HEK293T (cell line): Measurements from ENCODE around the gene IGFL2.

Experiments used
- ARNT ChIP-seq: fragments of 450-650 bp; IDR thresholded peaks from 2 replicates; pipeline ENCODE4 v1.6.1; 2017; ENCODE audit warnings: mild to moderate bottlenecking
- BHLHE40 ChIP-seq: fragments of 450-650 bp; IDR thresholded peaks from 2 replicates; pipeline ENCODE4 v1.6.1; 2016; ENCODE audit warnings: mild to moderate bottlenecking, moderate library complexity, borderline replicate concordance
- CTBP1 ChIP-seq: fragments of 450-650 bp; IDR thresholded peaks from 2 replicates; pipeline ENCODE4 v1.6.1; 2016; ENCODE audit warnings: borderline replicate concordance
- FOXA1 ChIP-seq: fragments of 450-650 bp; IDR thresholded peaks from 2 replicates; pipeline ENCODE4 v1.6.1; 2016; ENCODE audit warnings: mild to moderate bottlenecking
- FOXK2 ChIP-seq: fragments of 450-650 bp; IDR thresholded peaks from 2 replicates; pipeline ENCODE4 v1.6.1; 2016; ENCODE audit warnings: mild to moderate bottlenecking
- FOXM1 ChIP-seq: fragments of 450-650 bp; IDR thresholded peaks from 2 replicates; pipeline ENCODE4 v1.6.1; 2017; ENCODE audit warnings: mild to moderate bottlenecking, borderline replicate concordance
- HDGF ChIP-seq: fragments of 450-650 bp; IDR thresholded peaks from 2 replicates; pipeline ENCODE4 v1.6.1; 2017; ENCODE audit warnings: antibody characterized with exemption, borderline replicate concordance
- LEF1 ChIP-seq: fragments of 450-650 bp; IDR thresholded peaks from 2 replicates; pipeline ENCODE4 v1.6.1; 2017; ENCODE audit warnings: mild to moderate bottlenecking, borderline replicate concordance
- NFRKB ChIP-seq: fragments of 450-650 bp; IDR thresholded peaks from 2 replicates; pipeline ENCODE4 v1.6.1; 2016; ENCODE audit warnings: mild to moderate bottlenecking, moderate library complexity
- PKNOX1 ChIP-seq: fragments of 450-650 bp; IDR thresholded peaks from 2 replicates; pipeline ENCODE4 v1.6.1; 2016
- SUZ12 ChIP-seq: fragments of 450-650 bp; IDR thresholded peaks from 2 replicates; pipeline ENCODE4 v1.6.1; 2016; ENCODE audit warnings: mild to moderate bottlenecking
- TARDBP ChIP-seq: fragments of 450-650 bp; IDR thresholded peaks from 2 replicates; pipeline ENCODE4 v1.6.1; 2016
- ZNF384 ChIP-seq: fragments of 450-650 bp; IDR thresholded peaks from 2 replicates; pipeline ENCODE4 v1.6.1; 2016

- TF ChIP-seq PKNOX1: no peak
- no peak for TF ChIP-seq BHLHE40
- TF ChIP-seq SUZ12: no peak
- no peak for TF ChIP-seq TARDBP
- TF ChIP-seq ZNF384: no peak
- no peak for TF ChIP-seq FOXK2
- no peak for TF ChIP-seq CTBP1
- TF ChIP-seq ARNT: no peak
- TF ChIP-seq FOXM1: no peak
- no peak for TF ChIP-seq LEF1
- no peak for TF ChIP-seq HDGF
- TF ChIP-seq NFRKB: no peak
- no peak for TF ChIP-seq FOXA1
Observed at GRCh38 chr19:46186717-46187101, 38.7 kb downstream of the IGFL2 start.
